ENCODE data around the gene PSMC2.

Gene PSMC2

DNA sequence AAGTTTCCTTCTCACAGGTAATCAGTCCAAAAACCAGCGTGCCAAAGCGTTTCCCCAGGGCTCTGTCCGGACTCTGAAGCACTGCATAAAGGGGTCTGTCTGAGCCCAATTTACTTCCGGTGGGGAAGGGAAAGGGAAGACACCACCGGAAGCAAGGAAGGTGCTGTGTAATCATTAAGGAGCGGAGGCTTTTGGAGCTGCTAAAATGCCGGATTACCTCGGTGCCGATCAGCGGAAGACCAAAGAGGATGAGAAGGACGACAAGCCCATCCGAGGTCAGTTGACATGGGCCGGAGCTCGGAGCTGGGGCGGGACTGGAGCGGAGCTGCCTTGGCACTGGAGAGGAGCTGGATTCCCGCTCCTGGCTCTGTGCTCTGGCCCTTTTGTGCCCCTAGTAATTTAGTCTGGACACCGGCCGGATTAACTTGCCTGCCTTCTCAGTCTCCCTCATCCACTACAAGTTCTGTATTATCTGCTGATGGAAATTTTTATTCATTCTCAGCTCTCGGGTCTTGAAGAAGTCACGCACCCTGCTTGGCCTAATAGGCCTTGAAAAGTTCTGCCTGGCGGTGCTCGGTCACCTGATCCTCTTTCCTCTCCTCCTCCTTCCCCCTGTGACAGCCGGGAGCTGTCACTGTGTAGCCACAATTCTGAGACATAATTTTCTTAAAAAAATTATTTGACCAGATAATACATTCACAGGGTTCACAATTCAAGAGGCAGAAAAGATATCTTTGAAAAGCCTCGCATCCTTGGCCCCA lies at the start of gene PSMC2:
TSS of gene PSMC2 (plus strand) at position 137 of the 761 bp plus-strand sequence. CDS start at position 206, 69 bp downstream.
- DNase-seq (ENCODE audit: low read depth in 2 of 3, low spot score in 1 of 3) = peak; percentile 70 to 78 (median 73)

DNA sequence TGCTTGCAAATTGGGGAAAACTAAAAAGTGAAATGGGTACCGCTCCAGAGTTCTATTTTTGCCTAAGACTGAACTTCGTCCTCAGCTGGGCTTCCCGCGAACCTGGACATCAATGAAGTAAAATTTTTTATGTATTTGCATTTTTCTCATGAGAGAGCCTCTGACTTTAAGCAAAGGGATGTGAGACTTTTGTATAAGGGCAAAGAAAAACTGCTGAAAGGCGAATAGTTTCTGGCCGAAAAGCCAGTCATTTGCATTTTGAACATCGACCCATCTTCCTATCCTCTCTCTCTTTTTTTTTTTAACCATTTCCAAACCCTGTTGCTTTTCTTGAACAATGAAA lies 49.6 kb upstream of the PSMC2 start:
- DNase-seq (ENCODE audit: low read depth in 2 of 3, low spot score in 1 of 3) = no peak

DNA sequence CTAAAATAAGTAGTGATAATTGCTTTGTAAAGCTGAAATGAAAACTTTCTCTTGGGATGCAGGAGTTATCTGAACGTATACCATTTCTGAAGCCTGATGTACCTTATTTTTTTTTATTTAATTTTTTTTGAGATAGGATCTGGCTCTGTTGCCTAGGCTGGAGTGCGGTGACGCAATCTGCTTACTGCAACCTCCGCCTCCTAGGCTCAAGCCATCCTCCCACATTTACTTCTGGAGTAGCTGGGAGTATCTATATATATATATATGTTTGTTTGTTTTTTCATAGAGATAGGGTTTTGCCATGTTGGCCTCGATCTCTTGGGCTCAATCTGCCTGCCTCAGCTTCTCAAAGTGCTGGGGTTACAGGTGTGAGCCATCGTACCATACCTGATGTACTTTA lies 47.8 kb upstream of the PSMC2 start:
- no peak for DNase-seq (ENCODE audit: low read depth in 2 of 3, low spot score in 1 of 3)

DNA sequence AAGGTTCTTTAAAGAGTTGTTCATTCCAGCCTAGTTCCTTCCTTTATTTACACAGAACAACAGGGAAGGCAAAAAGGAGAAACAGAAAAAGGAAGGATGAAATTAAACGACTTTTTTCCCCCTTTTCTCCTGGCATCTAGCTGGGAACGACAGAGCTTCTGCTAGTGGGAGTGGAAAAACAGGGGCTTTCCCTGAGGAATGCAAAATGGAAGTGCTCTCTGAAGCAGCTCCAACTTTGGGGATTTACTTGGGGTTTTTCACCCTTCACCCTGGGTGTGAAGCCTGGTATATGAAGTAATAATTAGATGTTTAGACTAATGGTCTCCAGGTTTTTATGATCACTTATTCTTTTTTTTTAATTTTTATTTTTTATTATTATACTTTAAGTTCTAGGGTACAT lies 46.0 kb upstream of the PSMC2 start:
- DNase-seq (ENCODE audit: low read depth in 2 of 3, low spot score in 1 of 3) = no peak

DNA sequence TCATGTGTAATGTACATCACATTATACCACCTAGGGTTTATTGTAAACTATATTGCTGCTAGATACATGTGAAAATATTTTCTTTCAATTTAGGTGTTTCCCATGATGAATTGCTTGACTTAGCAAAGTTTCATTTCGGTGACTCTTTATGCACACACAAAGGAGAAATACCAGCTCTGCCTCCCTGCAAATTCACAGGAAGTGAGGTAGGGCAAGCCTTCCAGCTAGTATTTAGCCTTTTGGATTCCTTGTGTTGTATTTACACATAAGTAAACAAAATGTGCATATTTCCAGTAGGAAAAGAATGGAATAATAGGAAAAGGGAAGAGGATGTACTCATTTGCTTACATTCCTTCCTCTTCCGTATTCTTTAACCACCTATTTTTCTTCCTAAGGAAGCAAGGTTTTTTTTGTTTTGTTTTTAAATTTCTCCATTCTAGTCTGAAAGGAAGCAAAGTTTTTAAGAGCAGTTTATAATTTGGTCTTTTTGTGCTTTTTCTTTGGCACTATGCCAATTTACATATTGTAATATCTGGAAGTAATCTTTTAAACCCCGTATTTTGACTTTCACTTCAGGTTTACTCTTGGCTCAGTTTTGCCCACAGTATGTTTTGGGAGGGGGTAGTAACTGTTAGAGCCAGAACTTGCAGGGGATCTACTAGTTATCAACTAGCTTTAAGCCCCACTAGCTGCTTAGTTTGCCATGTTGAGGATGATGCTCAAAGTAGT lies 39.8 kb upstream of the PSMC2 start:
- no peak for DNase-seq (ENCODE audit: low read depth in 2 of 3, low spot score in 1 of 3)

DNA sequence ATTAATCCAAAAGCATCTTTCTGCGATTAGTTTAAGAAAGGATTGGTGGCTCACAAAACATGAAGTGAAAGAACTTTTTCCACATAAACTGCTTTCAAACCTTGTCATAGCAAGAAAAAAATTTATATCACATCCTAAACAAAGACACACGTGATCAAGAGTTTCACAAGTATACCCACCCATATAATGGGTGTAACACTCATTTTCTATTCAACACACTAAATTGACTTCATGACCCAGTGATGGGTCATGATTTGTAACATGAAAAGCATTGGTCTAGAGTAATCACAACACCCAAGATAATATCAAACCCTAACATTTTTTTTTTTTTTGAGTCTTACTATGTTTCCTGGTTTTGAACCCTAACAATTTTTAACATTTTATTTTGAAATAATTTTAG lies 32.6 kb upstream of the PSMC2 start:
- no peak for DNase-seq (ENCODE audit: low read depth in 2 of 3, low spot score in 1 of 3)

DNA sequence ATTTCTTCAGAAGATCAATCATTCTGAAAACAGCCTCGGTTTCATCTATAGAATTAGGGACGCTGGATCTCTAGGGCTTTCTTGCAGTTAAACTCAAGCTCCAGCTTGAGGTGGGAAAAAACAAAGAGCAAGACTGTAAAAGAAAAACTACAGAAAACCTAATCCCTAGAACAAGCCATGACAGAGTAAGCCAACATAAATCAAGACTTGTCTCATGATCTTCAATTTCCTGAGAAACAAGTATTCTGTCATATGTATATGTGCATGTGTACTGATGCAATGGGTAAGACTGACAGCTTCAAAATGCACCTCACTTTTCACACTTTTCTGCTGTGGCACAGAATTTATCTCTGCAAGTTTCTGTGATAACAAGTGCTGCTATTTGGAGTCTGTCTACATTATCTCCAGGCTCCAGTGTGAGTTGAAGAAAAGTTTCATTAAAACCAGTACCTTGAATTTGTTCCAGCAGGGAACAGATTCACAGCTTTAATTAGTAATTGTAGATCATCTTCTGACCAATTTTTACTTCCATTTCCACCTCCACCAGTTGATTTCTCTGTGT lies 31.0 kb upstream of the PSMC2 start:
- no peak for DNase-seq (ENCODE audit: low read depth in 2 of 3, low spot score in 1 of 3)

DNA sequence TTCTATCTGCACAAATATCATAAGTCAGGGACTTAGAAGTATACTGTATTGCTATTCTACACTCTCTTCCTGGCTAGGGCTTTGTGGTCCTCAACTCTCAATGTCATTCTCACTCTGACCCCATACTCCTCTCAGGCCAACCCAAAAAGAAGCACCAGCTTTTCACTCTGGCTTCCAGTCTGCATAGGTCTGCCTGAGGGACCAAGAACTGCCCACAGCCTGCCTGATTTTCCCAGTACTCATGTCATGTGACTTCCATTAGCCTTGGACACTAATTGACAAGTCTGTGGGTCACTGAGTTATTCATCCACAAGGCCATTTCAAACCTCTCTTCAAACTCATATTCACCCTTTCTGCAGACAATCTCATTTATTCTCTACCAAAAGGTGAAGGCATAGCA lies 30.4 kb upstream of the PSMC2 start:
- no peak for DNase-seq (ENCODE audit: low read depth in 2 of 3, low spot score in 1 of 3)

DNA sequence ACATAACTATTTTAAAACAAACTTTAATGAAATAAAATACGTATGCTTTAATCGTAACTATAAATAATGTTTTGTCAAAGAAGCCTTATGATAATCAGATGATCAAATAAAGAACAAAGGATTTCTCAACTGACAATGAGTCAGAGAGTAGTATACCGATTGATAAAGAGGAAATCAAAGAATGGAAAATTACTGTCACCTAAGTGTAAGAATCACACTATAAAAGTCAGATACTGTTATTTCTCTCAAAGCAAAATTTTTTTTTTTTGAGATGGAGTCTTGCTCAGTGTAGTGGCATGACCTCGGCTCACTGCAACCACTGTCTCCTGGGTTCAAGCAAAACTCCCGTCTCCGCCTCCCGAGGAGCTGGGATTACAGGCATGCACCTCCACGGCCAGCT lies 21.7 kb upstream of the PSMC2 start:
- no peak for DNase-seq (ENCODE audit: low read depth in 2 of 3, low spot score in 1 of 3)

DNA sequence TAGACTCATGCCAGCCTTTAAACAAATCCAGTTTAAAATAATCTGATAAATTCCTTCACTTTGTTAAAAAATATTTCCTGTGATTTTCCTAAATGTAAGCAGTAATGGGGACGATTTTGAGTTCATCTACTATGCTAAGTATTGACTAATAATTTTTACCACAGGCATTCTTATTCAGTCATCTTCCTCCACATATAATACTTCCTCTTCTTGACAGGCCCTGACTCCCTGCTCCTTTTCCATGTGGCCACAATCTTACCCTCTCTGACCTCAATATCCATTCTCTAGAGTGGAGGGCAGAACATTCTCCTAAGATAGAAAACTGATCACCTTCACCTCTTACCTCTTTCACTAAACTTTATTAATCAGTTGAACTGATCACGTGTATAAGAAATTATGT lies 10.7 kb upstream of the PSMC2 start:
- no peak for DNase-seq (ENCODE audit: low read depth in 2 of 3, low spot score in 1 of 3)

DNA sequence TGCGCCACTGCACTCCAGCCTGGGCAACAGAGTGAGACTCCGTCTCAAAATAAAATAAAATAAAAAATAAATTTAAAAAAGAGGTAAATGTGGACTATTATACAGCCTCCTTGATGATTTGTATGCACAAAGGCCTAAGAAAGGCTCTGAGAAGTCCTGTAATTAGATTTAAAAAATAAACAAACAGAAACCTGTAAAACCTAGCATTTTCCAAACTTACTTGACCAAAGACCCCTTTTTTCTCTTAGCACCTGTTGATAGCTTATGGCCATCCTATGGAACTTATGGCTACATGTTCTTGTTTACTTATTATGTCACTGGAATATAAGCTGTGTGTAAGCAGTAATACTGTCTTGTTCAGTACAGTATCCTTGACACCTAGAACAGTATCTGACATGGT lies 8.6 kb upstream of the PSMC2 start:
- no peak for DNase-seq (ENCODE audit: low read depth in 2 of 3, low spot score in 1 of 3)

DNA sequence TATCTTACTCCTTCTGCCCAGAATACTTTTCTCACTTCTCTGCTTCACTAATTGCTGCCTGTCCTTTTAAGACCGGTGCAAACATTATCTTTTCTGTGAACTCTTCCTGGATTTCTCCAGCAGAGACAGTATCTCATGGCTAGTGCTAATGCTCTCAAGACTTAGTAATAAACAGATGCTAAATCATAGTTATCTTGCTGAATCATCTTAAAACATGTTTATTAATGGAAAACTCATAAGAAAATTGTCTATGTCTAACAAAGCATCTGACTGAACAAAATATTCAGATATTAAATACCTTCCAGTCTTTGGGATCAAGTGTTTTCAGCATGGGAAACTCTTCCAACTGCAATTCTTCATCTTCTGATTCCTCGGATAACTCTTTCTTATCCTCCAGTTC lies 6.0 kb upstream of the PSMC2 start:
- no peak for DNase-seq (ENCODE audit: low read depth in 2 of 3, low spot score in 1 of 3)

DNA sequence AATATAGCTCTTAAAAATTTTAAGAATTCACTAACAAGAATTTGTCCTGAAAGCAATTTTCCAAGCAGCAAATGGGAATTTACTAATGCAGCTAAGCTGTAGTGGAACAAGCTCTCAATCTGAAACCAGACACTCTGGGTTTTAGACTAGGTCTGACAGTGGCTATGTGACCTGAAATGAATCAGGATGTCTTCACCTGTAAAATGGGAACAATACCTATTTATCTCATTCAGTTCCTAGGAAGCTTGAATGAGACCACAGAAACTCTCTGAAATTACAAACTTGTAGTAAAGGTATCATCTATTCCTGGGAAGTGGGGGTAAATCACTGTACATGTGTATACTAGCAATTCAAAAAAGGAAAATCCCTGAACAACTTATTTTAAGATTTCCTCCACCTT lies 4.1 kb upstream of the PSMC2 start:
- DNase-seq (ENCODE audit: low read depth in 2 of 3, low spot score in 1 of 3) = no peak

DNA sequence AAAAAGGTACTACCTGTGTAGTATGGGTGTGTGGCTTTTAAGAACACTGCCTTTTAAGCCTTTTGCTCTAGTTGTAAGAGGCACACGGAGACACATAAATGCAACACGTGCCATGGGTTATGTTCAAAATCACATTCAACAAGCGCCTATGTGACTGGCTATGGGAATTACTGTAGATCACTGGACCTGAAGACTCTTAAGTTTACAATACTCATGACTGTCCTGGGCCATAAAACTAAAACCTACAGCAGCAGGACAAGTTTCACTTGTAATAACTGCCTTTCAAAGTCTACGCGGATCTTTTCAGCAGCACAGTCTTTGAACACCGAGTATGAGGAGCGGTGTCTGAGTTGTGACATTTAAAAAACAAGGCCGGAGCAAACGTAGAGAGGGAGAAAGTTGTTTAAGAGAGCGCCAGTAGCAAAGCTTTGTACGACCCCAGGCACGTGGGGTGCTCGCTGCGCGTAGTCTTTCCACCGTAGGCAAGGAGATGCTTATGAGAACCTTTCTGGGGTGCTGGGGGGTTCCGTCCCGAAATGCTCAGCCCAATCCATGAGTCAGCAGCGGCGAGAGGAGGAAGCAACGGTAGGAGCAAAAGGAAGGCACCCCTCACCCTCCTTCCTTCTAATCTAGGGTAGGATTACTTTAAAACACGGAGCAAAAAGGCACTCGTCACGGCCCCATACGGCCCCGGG lies 3.5 kb upstream of the PSMC2 start:
- peak in 2 of 3 donors; percentile 13 to 14 for DNase-seq (ENCODE audit: low read depth in 2 of 3, low spot score in 1 of 3)

DNA sequence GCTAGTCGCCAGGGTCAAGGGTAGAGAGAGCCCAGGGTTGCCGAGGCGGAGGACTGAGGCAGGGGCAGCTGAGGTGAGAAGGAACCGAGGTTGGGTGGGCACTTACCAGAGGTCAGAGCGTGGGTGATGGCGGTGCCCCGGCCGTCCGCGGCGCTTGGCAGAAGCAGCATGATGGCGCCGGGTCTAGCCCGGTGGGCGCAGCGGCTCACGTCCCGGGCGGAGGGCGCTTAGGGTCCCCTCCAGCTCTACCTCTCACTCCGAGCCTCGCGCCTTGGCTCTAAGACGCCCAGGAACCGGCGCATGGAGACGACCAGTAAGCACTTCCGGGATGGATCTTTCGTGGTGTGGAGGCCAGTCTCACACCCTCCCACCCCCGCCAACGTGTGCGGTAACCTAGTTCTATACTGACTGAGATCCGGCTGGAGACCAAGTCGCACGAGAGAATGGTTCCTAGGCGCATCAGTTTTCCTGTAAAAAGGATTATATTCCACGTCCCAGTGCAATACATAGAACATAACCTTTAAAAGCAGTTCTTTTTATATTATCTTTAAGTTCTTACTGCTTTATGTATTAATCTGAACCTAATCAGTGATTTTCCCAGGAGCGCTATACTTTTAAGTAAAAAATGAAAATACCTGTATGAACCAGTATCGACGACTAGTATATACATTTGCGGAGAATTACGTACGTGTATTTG lies 2.8 kb upstream of the PSMC2 start, which contains the start of gene DNAJC2:
TSS of gene DNAJC2 (minus strand) at position 315 of the 697 bp plus-strand sequence. CDS start at position 170, 145 bp downstream.
- DNase-seq (ENCODE audit: low read depth in 2 of 3, low spot score in 1 of 3) = peak; percentile 77 to 79 (median 78)

DNA sequence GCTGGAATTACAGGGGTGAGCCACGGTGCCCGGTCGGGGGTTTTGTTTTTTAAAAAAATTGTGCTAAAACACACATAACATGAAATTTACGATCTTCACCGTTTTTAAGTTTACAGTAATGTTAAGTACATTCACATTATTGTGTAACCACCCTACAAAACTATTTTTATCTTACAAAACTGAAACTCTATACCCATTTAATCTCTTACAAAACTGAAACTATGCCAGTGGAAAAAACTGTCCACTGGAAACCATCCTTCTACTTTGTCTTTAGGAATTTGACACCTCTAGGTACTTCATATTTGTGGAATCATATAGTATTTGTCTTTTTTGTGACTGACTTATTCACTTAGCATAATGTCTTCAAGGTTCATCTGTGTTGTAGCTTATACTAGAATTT lies 1.0 kb upstream of the PSMC2 start:
- DNase-seq (ENCODE audit: low read depth in 2 of 3, low spot score in 1 of 3) = no peak

DNA sequence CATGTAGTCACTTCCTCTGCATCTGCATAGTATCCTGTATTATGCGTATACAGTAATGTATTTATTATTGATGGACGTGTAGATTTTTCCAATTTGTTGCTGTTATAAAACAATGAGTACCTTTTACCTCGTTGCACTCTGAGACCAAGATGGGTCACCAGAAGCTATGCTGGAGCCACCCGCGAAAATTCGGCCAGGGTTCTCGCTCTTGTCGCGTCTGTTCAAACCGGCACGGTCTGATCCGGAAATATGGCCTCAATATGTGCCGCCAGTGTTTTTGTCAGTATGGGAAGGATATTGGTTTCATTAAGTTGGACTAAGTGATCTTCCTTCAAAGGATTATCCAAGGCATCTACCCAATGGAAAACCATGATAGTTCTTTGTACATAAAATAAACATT lies 1.0 kb downstream of the PSMC2 start:
- DNase-seq (ENCODE audit: low read depth in 2 of 3, low spot score in 1 of 3) = no peak

DNA sequence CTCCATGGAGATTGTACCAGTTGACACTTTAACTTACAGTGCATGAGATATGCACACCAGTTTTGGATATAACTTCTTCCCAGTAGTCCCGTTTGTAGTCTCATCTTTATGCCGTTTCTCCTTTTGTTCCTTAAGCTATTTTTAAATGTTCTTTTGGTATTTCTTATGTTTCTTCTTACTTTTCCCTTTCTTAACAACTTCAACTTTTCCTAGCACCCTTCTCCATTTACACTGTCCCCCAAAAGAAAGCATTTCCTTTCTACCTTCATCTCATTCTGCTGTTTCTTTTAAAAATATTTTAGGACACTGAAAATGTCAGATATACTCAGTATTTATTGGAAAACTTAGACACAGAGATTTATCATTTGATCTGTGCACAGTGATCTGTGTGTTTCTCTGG lies 1.5 kb downstream of the PSMC2 start:
- DNase-seq (ENCODE audit: low read depth in 2 of 3, low spot score in 1 of 3) = no peak

DNA sequence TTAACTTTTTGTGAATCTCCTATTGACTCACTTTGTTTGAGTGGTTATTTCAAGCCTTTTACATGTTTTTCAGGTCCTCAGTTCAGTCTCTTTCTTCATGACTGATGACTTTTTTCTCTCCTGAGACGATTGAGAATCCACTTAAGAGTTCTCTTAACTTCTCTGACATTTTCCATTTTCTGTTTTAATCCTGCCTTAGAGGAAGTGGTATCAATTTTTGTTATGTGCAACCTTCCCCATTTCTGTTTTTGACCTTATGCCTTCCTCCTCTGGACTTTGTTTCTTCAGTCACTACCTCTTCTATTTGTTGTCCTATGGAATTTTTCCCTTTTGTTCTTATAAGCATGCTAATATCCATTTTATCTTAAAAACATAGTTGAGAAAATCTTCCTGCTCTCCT lies 2.4 kb downstream of the PSMC2 start:
- no peak for DNase-seq (ENCODE audit: low read depth in 2 of 3, low spot score in 1 of 3)

DNA sequence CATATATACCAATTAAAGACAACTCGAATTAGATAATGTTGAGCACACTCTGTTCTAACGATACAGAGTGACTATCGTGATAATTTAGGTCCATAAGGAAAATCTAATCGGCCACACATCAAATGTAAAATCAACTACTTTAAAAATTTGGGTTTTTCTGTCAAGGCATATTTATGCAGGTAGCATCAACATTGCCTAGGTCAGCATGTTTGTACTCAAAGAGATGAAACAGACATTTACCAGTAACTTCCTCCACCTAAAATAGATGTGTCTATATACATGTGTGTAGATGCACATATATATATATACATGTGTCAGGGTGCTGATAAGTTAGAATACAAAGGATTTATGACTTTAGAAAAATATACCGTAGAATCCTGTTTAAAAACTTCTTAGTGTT lies 22.0 kb downstream of the PSMC2 start:
- DNase-seq (ENCODE audit: low read depth in 2 of 3, low spot score in 1 of 3) = no peak
